ENCODE results near the gene HMGCR. TPM values are rescaled to one million over a fixed set of nuclear protein-coding genes. Genes with fewer than 3 reads are reported as not detected.

HMGCR gene
- polyA plus RNA-seq, 1 of the 3 experiments (the other 2 are of a cell fraction), result 8.2 TPM

DNA sequence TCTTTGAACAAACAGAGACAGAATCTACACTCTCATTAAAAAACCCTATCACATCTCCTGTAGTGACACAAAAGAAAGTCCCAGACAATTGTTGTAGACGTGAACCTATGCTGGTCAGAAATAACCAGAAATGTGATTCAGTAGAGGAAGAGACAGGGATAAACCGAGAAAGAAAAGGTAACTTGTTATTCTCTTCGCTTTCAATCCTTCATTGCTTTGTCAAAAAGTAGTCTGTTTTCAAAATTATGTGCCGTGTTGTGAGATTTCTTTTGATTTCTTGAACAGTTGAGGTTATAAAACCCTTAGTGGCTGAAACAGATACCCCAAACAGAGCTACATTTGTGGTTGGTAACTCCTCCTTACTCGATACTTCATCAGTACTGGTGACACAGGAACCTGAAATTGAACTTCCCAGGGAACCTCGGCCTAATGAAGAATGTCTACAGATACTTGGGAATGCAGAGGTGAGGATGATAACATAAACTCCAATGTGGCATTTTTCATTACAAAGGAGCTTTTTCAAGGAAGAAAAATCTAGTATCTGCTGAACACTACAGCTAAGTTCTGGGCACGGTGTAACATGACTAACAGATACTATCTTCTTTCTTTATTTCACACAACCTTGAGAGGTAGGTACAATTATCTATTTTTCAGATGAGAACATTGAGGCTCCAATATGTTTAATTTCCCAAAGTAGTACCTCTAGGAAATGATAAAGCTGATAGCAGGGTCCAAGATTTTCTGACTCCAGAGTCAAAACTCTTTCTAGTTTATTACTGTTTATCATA, 14.3 kb downstream of the HMGCR start:
- no peak overlapping the region for H3K4me3 ChIP-seq (ENCODE audit: low read depth in 2 of 2, low read length in 1 of 2)
- peaks cover 8% of the 10 kb centered on the region for H3F3A ChIP-seq (replicated peaks; ENCODE audit: insufficient read depth)
- H3K9ac ChIP-seq, result no peak overlapping the region
- H3K79me2 ChIP-seq (ENCODE audit: insufficient read depth), result peaks cover 7% of the 10 kb centered on the region; the same call in 1 of the 2 replicates
- no peaks in the 10 kb centered on the region for H3K9me3 ChIP-seq
- DNase-seq, result no peak
- no peaks in the 10 kb centered on the region for H3K27me3 ChIP-seq (ENCODE audit: insufficient read depth)
- peaks cover 92 to 93% of the 10 kb centered on the region in 2 experiments for H3K36me3 ChIP-seq (replicated peaks in 1 of 2; ENCODE audit: control insufficient read depth in 1 of 2, insufficient read depth in 2 of 2, low read length in 1 of 2)
- no peak overlapping the region for H3K27ac ChIP-seq (ENCODE audit: low read depth in 2 of 2, low read length in 1 of 2)
- H4K20me1 ChIP-seq (ENCODE audit: insufficient read depth), result no peaks in the 10 kb centered on the region
- ChIA-PET POLR2A (no interaction called here), CTCF (interaction anchor here (0.6 to 1.5 kb wide), 3 partner anchors 9 to 51 kb away, joined by 3 to 4 read pairs (median 4); partner anchors contain the start of gene HMGCR)
- 94% methylated on average over 7 of the region's 7 CpGs for WGBS (ENCODE audit: low lambda C conversion rate)
- no peaks in the 10 kb centered on the region for H3K4me1 ChIP-seq (ENCODE audit: control insufficient read depth in 1 of 2, insufficient read depth in 2 of 2, low read depth in 1 of 2, low read length in 1 of 2)
- H2AFZ ChIP-seq (ENCODE audit: low read depth), result no peak overlapping the region
- H3K9me2 ChIP-seq, result no peaks in the 10 kb centered on the region
- TF ChIP-seq GATA2 (CRISPR knock-in tag; IDR thresholded peaks at IDR 0.05), result no peak
- no peak for TF ChIP-seq MAX (IDR thresholded peaks at IDR 0.05; ENCODE audit: low read depth)
- TF ChIP-seq, protein P1, sequence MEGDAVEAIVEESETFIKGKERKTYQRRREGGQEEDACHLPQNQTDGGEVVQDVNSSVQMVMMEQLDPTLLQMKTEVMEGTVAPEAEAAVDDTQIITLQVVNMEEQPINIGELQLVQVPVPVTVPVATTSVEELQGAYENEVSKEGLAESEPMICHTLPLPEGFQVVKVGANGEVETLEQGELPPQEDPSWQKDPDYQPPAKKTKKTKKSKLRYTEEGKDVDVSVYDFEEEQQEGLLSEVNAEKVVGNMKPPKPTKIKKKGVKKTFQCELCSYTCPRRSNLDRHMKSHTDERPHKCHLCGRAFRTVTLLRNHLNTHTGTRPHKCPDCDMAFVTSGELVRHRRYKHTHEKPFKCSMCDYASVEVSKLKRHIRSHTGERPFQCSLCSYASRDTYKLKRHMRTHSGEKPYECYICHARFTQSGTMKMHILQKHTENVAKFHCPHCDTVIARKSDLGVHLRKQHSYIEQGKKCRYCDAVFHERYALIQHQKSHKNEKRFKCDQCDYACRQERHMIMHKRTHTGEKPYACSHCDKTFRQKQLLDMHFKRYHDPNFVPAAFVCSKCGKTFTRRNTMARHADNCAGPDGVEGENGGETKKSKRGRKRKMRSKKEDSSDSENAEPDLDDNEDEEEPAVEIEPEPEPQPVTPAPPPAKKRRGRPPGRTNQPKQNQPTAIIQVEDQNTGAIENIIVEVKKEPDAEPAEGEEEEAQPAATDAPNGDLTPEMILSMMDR (IDR thresholded peaks at IDR 0.05), result no peak
- TF ChIP-seq RAD21 (IDR thresholded peaks at IDR 0.05; ENCODE audit: low read length), result no peak
- TF ChIP-seq EZH2phosphoT487 (IDR thresholded peaks at IDR 0.05; ENCODE audit: borderline replicate concordance, low read depth), result no peak
- no peak for TF ChIP-seq TAF1 (IDR thresholded peaks at IDR 0.05; ENCODE audit: borderline replicate concordance, low read depth, low read length)
- TF ChIP-seq, protein P2, sequence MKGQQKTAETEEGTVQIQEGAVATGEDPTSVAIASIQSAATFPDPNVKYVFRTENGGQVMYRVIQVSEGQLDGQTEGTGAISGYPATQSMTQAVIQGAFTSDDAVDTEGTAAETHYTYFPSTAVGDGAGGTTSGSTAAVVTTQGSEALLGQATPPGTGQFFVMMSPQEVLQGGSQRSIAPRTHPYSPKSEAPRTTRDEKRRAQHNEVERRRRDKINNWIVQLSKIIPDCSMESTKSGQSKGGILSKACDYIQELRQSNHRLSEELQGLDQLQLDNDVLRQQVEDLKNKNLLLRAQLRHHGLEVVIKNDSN (IDR thresholded peaks at IDR 0.05; ENCODE audit: borderline replicate concordance, low read depth), result no peak
- no peak for TF ChIP-seq RCOR1 (IDR thresholded peaks at IDR 0.05; ENCODE audit: low read length)
- TF ChIP-seq GABPA (IDR thresholded peaks at IDR 0.05; ENCODE audit: low read depth), result no peak
- TF ChIP-seq NFIC (IDR thresholded peaks at IDR 0.05; ENCODE audit: borderline replicate concordance), result no peak
- no peak overlapping the region for H3K4me2 ChIP-seq

DNA sequence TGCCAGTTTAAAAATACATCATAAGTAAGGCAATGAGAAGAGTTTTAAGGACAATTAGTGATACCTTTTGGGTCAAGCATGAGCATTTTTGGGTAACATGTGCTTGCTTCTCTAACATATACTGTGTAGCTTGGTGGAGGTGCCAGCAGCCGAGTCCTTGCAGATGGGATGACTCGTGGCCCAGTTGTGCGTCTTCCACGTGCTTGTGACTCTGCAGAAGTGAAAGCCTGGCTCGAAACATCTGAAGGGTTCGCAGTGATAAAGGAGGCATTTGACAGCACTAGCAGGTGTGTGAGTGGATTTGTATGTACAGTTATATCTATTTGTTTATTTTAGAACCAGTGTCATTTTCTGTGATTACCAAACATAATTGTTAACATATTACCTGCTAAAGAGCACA, 18.2 kb downstream of the HMGCR start:
- TF ChIP-seq MAX (IDR thresholded peaks at IDR 0.05; ENCODE audit: low read depth) (no peak), TAF1 (IDR thresholded peaks at IDR 0.05; ENCODE audit: borderline replicate concordance, low read depth, low read length) (no peak)
- TF ChIP-seq, protein P3, sequence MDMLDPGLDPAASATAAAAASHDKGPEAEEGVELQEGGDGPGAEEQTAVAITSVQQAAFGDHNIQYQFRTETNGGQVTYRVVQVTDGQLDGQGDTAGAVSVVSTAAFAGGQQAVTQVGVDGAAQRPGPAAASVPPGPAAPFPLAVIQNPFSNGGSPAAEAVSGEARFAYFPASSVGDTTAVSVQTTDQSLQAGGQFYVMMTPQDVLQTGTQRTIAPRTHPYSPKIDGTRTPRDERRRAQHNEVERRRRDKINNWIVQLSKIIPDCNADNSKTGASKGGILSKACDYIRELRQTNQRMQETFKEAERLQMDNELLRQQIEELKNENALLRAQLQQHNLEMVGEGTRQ (IDR thresholded peaks at IDR 0.05; ENCODE audit: borderline replicate concordance, low read depth, low read length), result no peak
- Histone ChIP-seq H2AFZ (ENCODE audit: low read depth) (no peak overlapping the region), H4K20me1 (ENCODE audit: insufficient read depth) (no peaks in the 10 kb centered on the region), H3K9me2 (no peaks in the 10 kb centered on the region), H3K27ac (ENCODE audit: low read depth in 2 of 2, low read length in 1 of 2) (no peak overlapping the region), H3K9me3 (no peaks in the 10 kb centered on the region), H3K9ac (no peak overlapping the region), H3K4me1 (ENCODE audit: control insufficient read depth in 1 of 2, insufficient read depth in 2 of 2, low read depth in 1 of 2, low read length in 1 of 2) (peaks cover 0 to 5% of the 10 kb centered on the region in 2 experiments; a peak in 1 of 4 replicates), H3K4me3 (ENCODE audit: low read depth in 2 of 2, low read length in 1 of 2) (no peak overlapping the region), H3K36me3 (replicated peaks in 1 of 2; ENCODE audit: control insufficient read depth in 1 of 2, insufficient read depth in 2 of 2, low read length in 1 of 2) (peaks cover 88 to 95% of the 10 kb centered on the region in 2 experiments), H3K4me2 (no peak overlapping the region), H3F3A (replicated peaks; ENCODE audit: insufficient read depth) (peaks cover 19% of the 10 kb centered on the region), H3K79me2 (ENCODE audit: insufficient read depth) (no peaks in the 10 kb centered on the region), H3K27me3 (ENCODE audit: insufficient read depth) (no peaks in the 10 kb centered on the region)
- WGBS (ENCODE audit: low lambda C conversion rate), result 99% methylated on average over 6 of the region's 6 CpGs
- DNase-seq, result no peak
- ChIA-PET CTCF (interaction anchor here (1.2 to 2.0 kb wide), 4 partner anchors 11 to 39 kb away, joined by 3 to 4 read pairs (median 3); no protein-coding TSS in a partner anchor), POLR2A (no interaction called here)
